Measurements from ENCODE around the gene CPZ.

DNA sequence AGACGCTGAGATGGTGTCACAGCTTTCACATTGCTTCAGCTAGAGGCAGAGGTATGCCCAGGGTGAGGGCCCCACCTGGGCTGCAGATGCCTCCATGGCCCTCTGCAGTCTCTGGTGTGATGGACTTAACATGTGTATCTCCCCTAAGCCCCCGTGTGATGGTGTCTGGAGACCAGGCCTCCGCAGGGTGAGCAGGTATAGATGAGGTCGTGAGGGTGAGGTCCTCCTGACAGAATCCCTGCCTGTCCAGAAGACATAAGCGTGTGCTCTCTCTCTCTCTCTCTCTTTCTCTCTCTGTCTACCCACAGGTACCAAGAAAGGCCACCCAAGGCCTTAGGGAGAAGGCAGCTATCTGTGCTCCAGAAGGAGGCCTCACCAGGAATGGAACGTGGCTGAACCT is 50.9 kb downstream of the CPZ start:
- no peak for TF ChIP-seq EZH2 (IDR thresholded peaks at IDR 0.05)
- TF ChIP-seq, protein P1, sequence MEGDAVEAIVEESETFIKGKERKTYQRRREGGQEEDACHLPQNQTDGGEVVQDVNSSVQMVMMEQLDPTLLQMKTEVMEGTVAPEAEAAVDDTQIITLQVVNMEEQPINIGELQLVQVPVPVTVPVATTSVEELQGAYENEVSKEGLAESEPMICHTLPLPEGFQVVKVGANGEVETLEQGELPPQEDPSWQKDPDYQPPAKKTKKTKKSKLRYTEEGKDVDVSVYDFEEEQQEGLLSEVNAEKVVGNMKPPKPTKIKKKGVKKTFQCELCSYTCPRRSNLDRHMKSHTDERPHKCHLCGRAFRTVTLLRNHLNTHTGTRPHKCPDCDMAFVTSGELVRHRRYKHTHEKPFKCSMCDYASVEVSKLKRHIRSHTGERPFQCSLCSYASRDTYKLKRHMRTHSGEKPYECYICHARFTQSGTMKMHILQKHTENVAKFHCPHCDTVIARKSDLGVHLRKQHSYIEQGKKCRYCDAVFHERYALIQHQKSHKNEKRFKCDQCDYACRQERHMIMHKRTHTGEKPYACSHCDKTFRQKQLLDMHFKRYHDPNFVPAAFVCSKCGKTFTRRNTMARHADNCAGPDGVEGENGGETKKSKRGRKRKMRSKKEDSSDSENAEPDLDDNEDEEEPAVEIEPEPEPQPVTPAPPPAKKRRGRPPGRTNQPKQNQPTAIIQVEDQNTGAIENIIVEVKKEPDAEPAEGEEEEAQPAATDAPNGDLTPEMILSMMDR (IDR thresholded peaks at IDR 0.05), result no peak
